Cardiac fibroblast (primary cell): Measurements from ENCODE around the gene GET4.
A peak's percentile ranks its signal among the peaks of the same experiment; 100 is the strongest.

Experiments
- DNase-seq, 2 donors: peaks; one replicate each; pipeline versions ENCODE4 v3.0.0 to v3.0.0-alpha.2; 2010; ENCODE audit warnings: low read depth in 2 of 2
- H3K4me3 ChIP-seq, 2 donors: replicated peaks in 1 of 2; 1 replicate in 1 of 2; 2 replicates in 1 of 2; pipeline ENCODE4 v1.5.1; 2011; ENCODE audit warnings: low read depth in 2 of 2, low read length in 2 of 2, mild to moderate bottlenecking in 2 of 2, moderate library complexity in 1 of 2
- TF ChIP-seq, protein P1 (sequence below): IDR thresholded peaks from one replicate; pipeline ENCODE4 v1.5.1; 2011; ENCODE audit warnings: low read depth, mild to moderate bottlenecking, low read length, inconsistent platforms

Gene GET4

DNA sequence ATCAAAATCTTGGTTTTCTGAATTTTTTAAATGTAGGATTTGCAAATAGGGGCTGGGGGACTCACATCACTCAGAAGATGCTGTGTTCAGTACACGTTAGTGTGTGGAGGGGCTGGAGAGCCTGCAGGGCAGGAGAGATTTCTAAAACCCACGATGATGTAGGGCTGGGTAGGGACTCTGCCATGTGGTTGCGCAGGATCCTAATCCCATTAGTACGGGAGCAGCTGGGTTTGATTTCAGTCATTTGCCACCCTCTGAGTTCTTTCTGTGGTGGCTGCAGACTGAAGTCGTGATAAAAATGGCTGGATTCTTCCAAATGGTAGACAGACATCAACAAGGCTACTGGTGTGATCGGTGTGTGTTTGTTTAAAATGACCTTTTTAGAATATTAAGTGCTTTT is 14.2 kb upstream of the GET4 start:
- TF ChIP-seq, protein P1, sequence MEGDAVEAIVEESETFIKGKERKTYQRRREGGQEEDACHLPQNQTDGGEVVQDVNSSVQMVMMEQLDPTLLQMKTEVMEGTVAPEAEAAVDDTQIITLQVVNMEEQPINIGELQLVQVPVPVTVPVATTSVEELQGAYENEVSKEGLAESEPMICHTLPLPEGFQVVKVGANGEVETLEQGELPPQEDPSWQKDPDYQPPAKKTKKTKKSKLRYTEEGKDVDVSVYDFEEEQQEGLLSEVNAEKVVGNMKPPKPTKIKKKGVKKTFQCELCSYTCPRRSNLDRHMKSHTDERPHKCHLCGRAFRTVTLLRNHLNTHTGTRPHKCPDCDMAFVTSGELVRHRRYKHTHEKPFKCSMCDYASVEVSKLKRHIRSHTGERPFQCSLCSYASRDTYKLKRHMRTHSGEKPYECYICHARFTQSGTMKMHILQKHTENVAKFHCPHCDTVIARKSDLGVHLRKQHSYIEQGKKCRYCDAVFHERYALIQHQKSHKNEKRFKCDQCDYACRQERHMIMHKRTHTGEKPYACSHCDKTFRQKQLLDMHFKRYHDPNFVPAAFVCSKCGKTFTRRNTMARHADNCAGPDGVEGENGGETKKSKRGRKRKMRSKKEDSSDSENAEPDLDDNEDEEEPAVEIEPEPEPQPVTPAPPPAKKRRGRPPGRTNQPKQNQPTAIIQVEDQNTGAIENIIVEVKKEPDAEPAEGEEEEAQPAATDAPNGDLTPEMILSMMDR, result no peak
- H3K4me3 ChIP-seq, result no peak overlapping the region
- DNase-seq, result no peak

GRCh38 chr7:863106-863505 is 13.2 kb upstream of the GET4 start:
- DNase-seq, result no peak
- no peak overlapping the region for H3K4me3 ChIP-seq
- TF ChIP-seq, protein P1, result no peak

- TF ChIP-seq, protein P1, result no peak
- no peak for DNase-seq
- no peak overlapping the region for H3K4me3 ChIP-seq
These were observed 10.4 kb upstream of the GET4 start for GRCh38 chr7:865921-866320.

GRCh38 chr7:867001-867405 is 9.4 kb upstream of the GET4 start:
- DNase-seq, result peak in 1 of 2 donors; percentile 77
- H3K4me3 ChIP-seq, result no peak overlapping the region
- TF ChIP-seq, protein P1, result no peak

DNA sequence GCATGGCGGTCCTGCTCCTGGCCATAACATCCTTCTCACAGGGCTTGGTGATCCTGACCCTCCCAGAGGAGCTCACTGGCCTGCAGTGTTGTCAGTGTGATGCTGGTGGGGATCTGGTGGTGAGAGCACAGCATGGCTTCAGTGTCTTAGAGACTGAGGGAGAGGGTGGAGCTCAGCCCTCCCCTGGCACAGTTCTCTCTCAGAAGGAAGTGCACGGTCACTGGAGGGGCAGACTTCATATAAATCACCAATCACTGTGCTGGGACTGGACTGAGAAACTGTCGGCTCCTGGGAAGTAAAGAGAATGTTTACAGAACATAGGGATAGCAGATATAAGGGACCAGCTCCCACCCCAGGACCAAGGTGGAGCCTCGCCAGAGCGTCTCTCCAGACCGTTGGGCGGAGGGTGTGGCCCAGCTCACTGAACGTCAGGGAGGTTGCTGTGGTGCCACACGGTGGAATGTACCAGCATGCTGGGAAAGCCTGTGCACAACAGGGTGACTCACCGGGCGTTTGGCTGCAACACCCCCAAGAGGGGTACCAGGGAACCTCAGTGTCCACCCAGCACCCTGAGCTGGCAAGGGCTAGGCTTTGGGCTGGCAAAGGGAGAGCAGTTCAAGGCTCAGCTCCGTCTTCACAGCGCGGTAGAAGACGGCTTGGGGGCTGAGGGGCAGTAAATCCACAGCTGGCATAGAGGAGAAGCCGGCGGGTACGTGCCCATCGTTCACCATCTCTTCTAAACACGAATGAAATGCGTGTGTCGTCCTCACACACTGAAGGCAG is 8.8 kb upstream of the GET4 start:
- TF ChIP-seq, protein P1, result no peak
- DNase-seq, result peak; percentile 48 to 49
- H3K4me3 ChIP-seq, result no peak overlapping the region

DNA sequence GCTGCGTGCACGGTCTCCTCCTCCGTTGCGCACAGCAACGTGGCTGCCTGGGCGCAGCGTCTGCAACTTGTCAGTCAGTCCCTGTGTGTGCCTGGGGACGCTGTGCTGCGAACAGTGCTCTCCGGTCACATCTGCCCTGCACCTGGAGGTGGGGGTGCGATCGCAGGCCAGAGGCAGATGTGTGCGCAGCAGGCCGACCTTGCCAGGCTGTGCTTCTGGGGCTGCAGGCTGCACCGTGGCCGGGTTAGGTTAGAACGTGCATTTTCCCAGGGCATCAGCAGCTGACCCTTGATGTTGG is 8.2 kb upstream of the GET4 start:
- DNase-seq, result no peak
- H3K4me3 ChIP-seq, result no peak overlapping the region
- TF ChIP-seq, protein P1, result no peak

DNA sequence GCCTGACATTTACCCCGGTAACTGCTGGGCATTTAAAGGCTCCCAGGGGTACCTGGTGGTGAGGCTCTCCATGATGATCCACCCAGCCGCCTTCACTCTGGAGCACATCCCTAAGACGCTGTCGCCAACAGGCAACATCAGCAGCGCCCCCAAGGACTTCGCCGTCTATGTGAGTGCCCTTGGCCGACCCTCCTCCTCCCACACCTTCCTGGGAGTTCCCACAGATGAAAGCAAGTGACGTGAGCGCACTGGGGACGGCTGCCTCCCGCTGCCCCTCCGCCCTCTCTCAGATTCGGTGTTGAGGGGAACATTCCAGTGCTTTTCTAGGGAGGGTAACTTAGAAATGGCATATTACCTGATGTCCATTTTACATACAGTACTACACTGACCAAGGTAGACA is 7.0 kb upstream of the GET4 start:
- TF ChIP-seq, protein P1, result no peak
- no peak for DNase-seq
- H3K4me3 ChIP-seq, result no peak overlapping the region
